ENCODE measurements around the gene RPS14.

The RPS14 gene

DNA sequence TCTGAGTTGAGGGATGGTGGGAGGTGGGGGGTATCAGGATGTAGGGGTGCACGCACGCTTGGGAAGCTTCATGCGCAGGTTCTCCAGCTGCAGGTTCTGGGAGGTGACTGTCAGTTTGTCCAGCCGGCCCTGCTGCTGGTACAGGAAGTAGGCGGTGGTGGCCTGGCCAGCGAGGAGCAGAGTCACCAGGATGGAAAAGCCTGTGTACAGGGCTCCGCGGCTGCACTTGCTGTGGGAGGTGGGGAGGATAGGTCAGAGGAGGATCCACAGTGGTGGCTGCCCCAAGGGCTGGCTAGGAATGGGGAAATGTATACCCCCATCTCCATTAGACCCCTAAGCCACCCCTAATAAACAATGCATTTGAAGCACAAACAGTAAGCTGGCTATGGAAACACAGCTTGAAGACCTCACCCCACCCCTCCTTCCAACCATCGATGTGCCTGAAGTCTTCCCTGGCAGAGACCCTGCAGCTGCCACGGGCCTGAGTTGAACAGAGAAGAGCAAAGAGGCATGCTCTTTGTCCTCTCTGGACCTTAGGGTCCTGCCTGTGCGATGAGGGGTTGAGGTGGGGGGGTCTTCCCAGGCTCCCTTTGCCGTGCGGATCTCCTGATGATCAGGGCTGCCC lies 42.3 kb downstream of the RPS14 start:
- no peak for TF ChIP-seq TAF1 (IDR thresholded peaks at IDR 0.05; ENCODE audit: borderline replicate concordance, insufficient read depth, low read length)
- no peak for TF ChIP-seq FOXP2 (optimal IDR thresholded peaks at IDR 0.05; ENCODE audit: borderline replicate concordance, extremely low read depth, extremely low read length, insufficient read depth)
- TF ChIP-seq SIN3A (IDR thresholded peaks at IDR 0.05; ENCODE audit: borderline replicate concordance, insufficient read depth, low read length), result no peak
- no peak for TF ChIP-seq POLR2AphosphoS5 (IDR thresholded peaks at IDR 0.05; ENCODE audit: low read depth, low read length)
- TF ChIP-seq, protein P1, sequence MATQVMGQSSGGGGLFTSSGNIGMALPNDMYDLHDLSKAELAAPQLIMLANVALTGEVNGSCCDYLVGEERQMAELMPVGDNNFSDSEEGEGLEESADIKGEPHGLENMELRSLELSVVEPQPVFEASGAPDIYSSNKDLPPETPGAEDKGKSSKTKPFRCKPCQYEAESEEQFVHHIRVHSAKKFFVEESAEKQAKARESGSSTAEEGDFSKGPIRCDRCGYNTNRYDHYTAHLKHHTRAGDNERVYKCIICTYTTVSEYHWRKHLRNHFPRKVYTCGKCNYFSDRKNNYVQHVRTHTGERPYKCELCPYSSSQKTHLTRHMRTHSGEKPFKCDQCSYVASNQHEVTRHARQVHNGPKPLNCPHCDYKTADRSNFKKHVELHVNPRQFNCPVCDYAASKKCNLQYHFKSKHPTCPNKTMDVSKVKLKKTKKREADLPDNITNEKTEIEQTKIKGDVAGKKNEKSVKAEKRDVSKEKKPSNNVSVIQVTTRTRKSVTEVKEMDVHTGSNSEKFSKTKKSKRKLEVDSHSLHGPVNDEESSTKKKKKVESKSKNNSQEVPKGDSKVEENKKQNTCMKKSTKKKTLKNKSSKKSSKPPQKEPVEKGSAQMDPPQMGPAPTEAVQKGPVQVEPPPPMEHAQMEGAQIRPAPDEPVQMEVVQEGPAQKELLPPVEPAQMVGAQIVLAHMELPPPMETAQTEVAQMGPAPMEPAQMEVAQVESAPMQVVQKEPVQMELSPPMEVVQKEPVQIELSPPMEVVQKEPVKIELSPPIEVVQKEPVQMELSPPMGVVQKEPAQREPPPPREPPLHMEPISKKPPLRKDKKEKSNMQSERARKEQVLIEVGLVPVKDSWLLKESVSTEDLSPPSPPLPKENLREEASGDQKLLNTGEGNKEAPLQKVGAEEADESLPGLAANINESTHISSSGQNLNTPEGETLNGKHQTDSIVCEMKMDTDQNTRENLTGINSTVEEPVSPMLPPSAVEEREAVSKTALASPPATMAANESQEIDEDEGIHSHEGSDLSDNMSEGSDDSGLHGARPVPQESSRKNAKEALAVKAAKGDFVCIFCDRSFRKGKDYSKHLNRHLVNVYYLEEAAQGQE (IDR thresholded peaks at IDR 0.05; ENCODE audit: insufficient read depth in 1 of 2, low read depth in 2 of 2, low read length in 2 of 2), result no peak

DNA sequence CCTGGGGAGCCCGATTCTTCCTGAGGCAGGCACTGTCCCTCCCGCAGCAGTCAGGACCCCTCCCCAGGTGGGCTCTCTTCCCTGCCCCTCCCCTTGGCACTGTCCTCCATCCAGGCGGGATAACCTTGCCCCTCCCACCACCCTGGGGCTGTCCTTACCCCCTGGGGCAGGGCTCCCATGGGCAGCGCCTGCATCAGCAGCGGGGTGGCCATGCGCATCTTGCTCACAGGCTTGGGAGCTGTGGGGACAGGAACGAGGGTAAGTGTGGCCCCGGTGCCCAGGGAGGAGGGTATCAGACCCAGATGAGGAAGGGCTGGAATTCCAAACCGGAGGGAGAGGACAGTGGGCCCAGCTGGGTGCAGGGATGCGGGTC lies 42.8 kb downstream of the RPS14 start:
- TF ChIP-seq SIN3A (IDR thresholded peaks at IDR 0.05; ENCODE audit: borderline replicate concordance, insufficient read depth, low read length) (no peak), POLR2AphosphoS5 (IDR thresholded peaks at IDR 0.05; ENCODE audit: low read depth, low read length) (no peak), TAF1 (IDR thresholded peaks at IDR 0.05; ENCODE audit: borderline replicate concordance, insufficient read depth, low read length) (no peak), FOXP2 (optimal IDR thresholded peaks at IDR 0.05; ENCODE audit: borderline replicate concordance, extremely low read depth, extremely low read length, insufficient read depth) (no peak)
- TF ChIP-seq, protein P1 (IDR thresholded peaks at IDR 0.05; ENCODE audit: insufficient read depth in 1 of 2, low read depth in 2 of 2, low read length in 2 of 2), result no peak

DNA sequence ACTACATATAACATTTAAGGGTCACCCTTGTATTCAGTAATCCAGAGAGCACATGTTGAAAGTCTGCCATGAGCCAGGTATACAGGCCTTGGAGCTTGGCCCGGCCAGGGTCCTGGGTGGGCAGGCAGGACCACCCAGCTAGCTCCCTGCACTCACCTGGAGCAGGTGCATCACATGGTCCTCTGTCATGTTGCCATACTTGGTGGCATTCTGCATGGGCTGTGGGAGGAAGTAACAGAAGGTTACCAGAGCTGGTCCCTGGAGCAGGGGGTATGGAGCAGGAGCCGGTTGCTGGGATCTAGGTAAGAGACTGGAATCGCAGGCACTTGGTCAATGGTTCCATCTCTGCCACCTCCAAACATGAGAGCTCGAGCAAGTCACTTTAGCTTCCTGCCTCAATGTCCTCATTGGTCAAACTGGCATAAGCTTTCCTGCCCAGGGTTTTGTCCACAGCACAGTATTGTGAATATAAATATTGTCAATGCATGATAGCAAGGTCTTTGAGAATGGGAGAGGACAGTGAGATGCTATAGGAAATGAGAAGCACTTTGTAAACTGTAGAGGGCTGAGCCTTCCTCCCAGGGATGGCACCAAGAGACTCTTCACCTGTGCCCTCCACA lies 43.3 kb downstream of the RPS14 start:
- no peak for TF ChIP-seq TAF1 (IDR thresholded peaks at IDR 0.05; ENCODE audit: borderline replicate concordance, insufficient read depth, low read length)
- no peak for TF ChIP-seq POLR2AphosphoS5 (IDR thresholded peaks at IDR 0.05; ENCODE audit: low read depth, low read length)
- TF ChIP-seq, protein P1 (IDR thresholded peaks at IDR 0.05; ENCODE audit: insufficient read depth in 1 of 2, low read depth in 2 of 2, low read length in 2 of 2), result no peak
- TF ChIP-seq SIN3A (IDR thresholded peaks at IDR 0.05; ENCODE audit: borderline replicate concordance, insufficient read depth, low read length), result no peak

DNA sequence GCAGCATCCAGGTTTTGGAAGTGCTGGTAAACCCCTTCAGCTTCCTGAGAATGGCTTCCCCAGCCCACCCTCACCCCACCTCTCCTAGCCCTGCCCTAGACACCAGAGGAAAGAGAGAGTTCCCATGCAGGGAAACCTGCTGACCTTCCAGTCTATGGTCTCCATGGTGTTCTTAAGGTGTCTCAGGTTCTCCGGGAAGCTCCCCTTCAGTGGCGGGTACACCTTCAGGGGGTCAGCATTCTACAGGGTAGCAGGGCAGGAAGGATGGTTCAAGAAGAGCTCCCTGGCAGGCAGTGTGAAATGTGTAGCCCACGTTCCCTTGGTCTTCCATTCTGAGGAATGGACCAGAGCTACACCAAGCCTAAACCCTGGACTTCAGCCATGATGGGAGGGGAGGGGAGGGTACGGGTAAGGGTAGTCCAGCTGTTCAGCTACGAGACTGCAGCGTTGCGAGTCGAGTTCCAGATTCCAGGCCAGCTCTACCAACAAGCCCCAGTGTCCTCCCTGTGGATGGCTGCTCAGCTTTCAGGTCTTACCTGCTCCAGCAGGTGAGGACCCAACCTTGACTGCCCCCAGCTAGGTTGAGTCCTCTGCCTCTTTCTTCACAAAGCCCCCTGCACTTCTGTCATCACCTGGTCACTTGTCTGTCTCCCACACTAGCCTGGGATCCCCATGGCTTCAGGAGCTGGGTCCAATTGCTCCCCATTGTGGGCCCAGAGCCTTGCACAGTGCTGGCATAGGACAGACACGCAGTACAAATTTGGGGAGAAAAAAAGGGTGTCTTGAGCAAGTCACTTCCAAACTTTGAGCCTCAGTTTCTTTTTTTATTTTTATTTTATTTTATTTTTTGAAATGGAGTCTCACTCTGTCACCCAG lies 44.4 kb downstream of the RPS14 start:
- TF ChIP-seq POLR2AphosphoS5 (IDR thresholded peaks at IDR 0.05; ENCODE audit: low read depth, low read length), result no peak
- TF ChIP-seq, protein P1 (IDR thresholded peaks at IDR 0.05; ENCODE audit: insufficient read depth in 1 of 2, low read depth in 2 of 2, low read length in 2 of 2), result no peak
- TF ChIP-seq SIN3A (IDR thresholded peaks at IDR 0.05; ENCODE audit: borderline replicate concordance, insufficient read depth, low read length), result no peak
- TF ChIP-seq TAF1 (IDR thresholded peaks at IDR 0.05; ENCODE audit: borderline replicate concordance, insufficient read depth, low read length), result no peak
- no peak for TF ChIP-seq FOXP2 (optimal IDR thresholded peaks at IDR 0.05; ENCODE audit: borderline replicate concordance, extremely low read depth, extremely low read length, insufficient read depth)
